H9 (cell line): ENCODE results near the gene RAB30. TPM values are rescaled to one million over a fixed set of nuclear protein-coding genes. Genes with fewer than 3 reads are reported as not detected.

ENCODE experiments used
- DNase-seq: peaks from one replicate; pipeline ENCODE4 v3.0.0-alpha.2; 2017
- H2AFZ ChIP-seq: one replicate; pipeline ENCODE4 v1.6.1; 2013; ENCODE audit warnings: mild to moderate bottlenecking, low read length, control low read depth, moderate library complexity
- H2AK5ac ChIP-seq: 2 replicates; pipeline ENCODE4 v1.6.1; 2013; ENCODE audit warnings: low read length, control low read depth, mixed read lengths; ENCODE audit not compliant: insufficient read length
- H2BK120ac ChIP-seq: one replicate; pipeline ENCODE4 v1.6.1; 2013; ENCODE audit warnings: low read depth, mild to moderate bottlenecking, low read length, control low read depth, inconsistent platforms; ENCODE audit not compliant: poor library complexity, severe bottlenecking
- H2BK12ac ChIP-seq: 2 replicates; pipeline ENCODE4 v1.6.1; 2013; ENCODE audit warnings: low read length, control low read depth, mixed read lengths, low read depth; ENCODE audit not compliant: insufficient read length
- H2BK15ac ChIP-seq: 2 replicates; pipeline ENCODE4 v1.6.1; 2013; ENCODE audit warnings: low read depth, low read length, control low read depth
- H2BK20ac ChIP-seq: one replicate; pipeline ENCODE4 v1.6.1; 2013; ENCODE audit warnings: low read depth, mild to moderate bottlenecking, low read length, control low read depth, inconsistent platforms; ENCODE audit not compliant: poor library complexity, severe bottlenecking
- H2BK5ac ChIP-seq: 2 replicates; pipeline ENCODE4 v1.6.1; 2013; ENCODE audit warnings: low read length, control low read depth, mixed read lengths; ENCODE audit not compliant: insufficient read length
- H3K14ac ChIP-seq: 2 replicates; pipeline ENCODE4 v1.6.1; 2013; ENCODE audit warnings: low read length, control low read depth; ENCODE audit not compliant: insufficient read depth
- H3K18ac ChIP-seq: 2 replicates; pipeline ENCODE4 v1.6.1; 2013; ENCODE audit warnings: low read depth, mild to moderate bottlenecking, mixed read lengths, low read length, control low read depth; ENCODE audit not compliant: insufficient read length
- H3K23ac ChIP-seq: 2 replicates; pipeline ENCODE4 v1.6.1; 2013; ENCODE audit warnings: low read length, control low read depth, mixed read lengths, low read depth; ENCODE audit not compliant: insufficient read length
- H3K23me2 ChIP-seq: 2 replicates; pipeline ENCODE4 v1.6.1; 2013; ENCODE audit warnings: low read depth, mild to moderate bottlenecking, mixed read lengths, low read length, control low read depth; ENCODE audit not compliant: insufficient read length, poor library complexity, severe bottlenecking
- H3K27ac ChIP-seq: 2 replicates; pipeline ENCODE4 v1.5.1; 2013; ENCODE audit warnings: low read length, control low read depth, mixed read lengths, low read depth; ENCODE audit not compliant: insufficient read length
- H3K27me3 ChIP-seq: 2 replicates; pipeline ENCODE4 v1.6.1; 2013; ENCODE audit warnings: low read length, control low read depth, inconsistent platforms; ENCODE audit not compliant: insufficient read depth
- H3K4ac ChIP-seq: 2 replicates; pipeline ENCODE4 v1.6.1; 2013; ENCODE audit warnings: low read depth, mild to moderate bottlenecking, control low read depth, inconsistent platforms, low read length, moderate library complexity
- H3K4me1 ChIP-seq: 2 replicates; pipeline ENCODE4 v1.6.1; 2013; ENCODE audit warnings: low read length, control low read depth, inconsistent platforms; ENCODE audit not compliant: insufficient read depth
- H3K4me2 ChIP-seq: 2 replicates; pipeline ENCODE4 v1.6.1; 2013; ENCODE audit warnings: low read length, control low read depth, mixed read lengths; ENCODE audit not compliant: insufficient read length, insufficient read depth
- H3K56ac ChIP-seq: 2 replicates; pipeline ENCODE4 v1.6.1; 2013; ENCODE audit warnings: low read depth, mild to moderate bottlenecking, mixed read lengths, low read length, control low read depth; ENCODE audit not compliant: insufficient read length
- H3K79me1 ChIP-seq: 2 replicates; pipeline ENCODE4 v1.6.1; 2013; ENCODE audit warnings: low read depth, mild to moderate bottlenecking, moderate library complexity, low read length, control low read depth, inconsistent platforms; ENCODE audit not compliant: insufficient read depth, poor library complexity, severe bottlenecking
- H3K79me2 ChIP-seq: 2 replicates; pipeline ENCODE4 v1.6.1; 2013; ENCODE audit warnings: low read length, control low read depth, inconsistent platforms; ENCODE audit not compliant: insufficient read depth
- H3K9ac ChIP-seq: 2 replicates; pipeline ENCODE4 v1.6.1; 2013; ENCODE audit warnings: low read length, control low read depth, mixed read lengths; ENCODE audit not compliant: insufficient read length; ENCODE audit errors: extremely low read depth
- H3K9me3 ChIP-seq: one replicate; pipeline ENCODE4 v1.6.1; 2013; ENCODE audit warnings: low read depth, low read length, inconsistent platforms; ENCODE audit not compliant: control insufficient read depth
- H3T11ph ChIP-seq: one replicate; pipeline ENCODE4 v1.6.1; 2013; ENCODE audit warnings: mild to moderate bottlenecking, low read length, control low read depth, inconsistent platforms
- H4K20me1 ChIP-seq: one replicate; pipeline ENCODE4 v1.6.1; 2013; ENCODE audit not compliant: control insufficient read depth, insufficient read length, insufficient read depth
- H4K5ac ChIP-seq: 2 replicates; pipeline ENCODE4 v1.6.1; 2013; ENCODE audit warnings: low read depth, mild to moderate bottlenecking, mixed read lengths, low read length, control low read depth; ENCODE audit not compliant: insufficient read length
- H4K8ac ChIP-seq: replicated peaks from 2 replicates; pipeline ENCODE4 v1.6.1; 2013; ENCODE audit warnings: low read length, control low read depth, mixed read lengths, low read depth; ENCODE audit not compliant: insufficient read length
- H4K91ac ChIP-seq: 2 replicates; pipeline ENCODE4 v1.6.1; 2013; ENCODE audit warnings: low read depth, mild to moderate bottlenecking, moderate library complexity, mixed read lengths, low read length, control low read depth; ENCODE audit not compliant: insufficient read length
- H3K27ac Mint-ChIP-seq, 3 experiments: 2 replicates in 2 of 3; 3 replicates in 1 of 3; pipeline ENCODE4 v1.8.0; 2020 to 2021; ENCODE audit warnings: mixed read lengths in 3 of 3, mild to moderate bottlenecking in 1 of 3, moderate library complexity in 1 of 3
- H3K27me3 Mint-ChIP-seq: 2 replicates; pipeline ENCODE4 v1.8.0; 2021; ENCODE audit warnings: low read depth, mild to moderate bottlenecking, moderate library complexity, mixed read lengths
- H3K36me3 Mint-ChIP-seq, 3 experiments: 2 replicates in 2 of 3; 3 replicates in 1 of 3; pipeline ENCODE4 v1.8.0; 2020 to 2021; ENCODE audit warnings: low read depth in 3 of 3, mixed read lengths in 3 of 3; ENCODE audit not compliant: insufficient read depth in 1 of 3
- H3K4me1 Mint-ChIP-seq, 2 experiments: 2 replicates each; pipeline ENCODE4 v1.8.0; 2020; ENCODE audit warnings: mixed read lengths in 2 of 2
- H3K4me3 Mint-ChIP-seq, 2 experiments: 2 replicates in 1 of 2; 3 replicates in 1 of 2; pipeline ENCODE4 v1.8.0; 2020 to 2021; ENCODE audit warnings: mild to moderate bottlenecking in 2 of 2, mixed read lengths in 2 of 2, moderate library complexity in 1 of 2
- H3K9me3 Mint-ChIP-seq, 2 experiments: 2 replicates in 1 of 2; 3 replicates in 1 of 2; pipeline ENCODE4 v1.8.0; 2020; ENCODE audit warnings: mild to moderate bottlenecking in 2 of 2, mixed read lengths in 2 of 2, moderate library complexity in 1 of 2
- WGBS: extraction: QIAGEN DNeasy Blood & Tissue Kit; methylation state at CpG from one replicate; pipeline ENCODE4 v1.1.7; 2013; ENCODE audit warnings: missing lambda C conversion rate, low lambda C conversion rate, mixed read lengths; ENCODE audit not compliant: insufficient read length; ENCODE audit errors: extremely low coverage; 5-methylcytosine and 5-hydroxymethylcytosine counted together
- total RNA-seq: library from RNA; stranded (reverse); gene quantifications from 2 replicates; pipeline ENCODE4 v1.2.1, GENCODE V29; 2021
- TF ChIP-seq, protein P1 (sequence below): fragments of 200-600 bp; sonication (generic); conservative IDR thresholded peaks from 3 replicates; pipeline ENCODE4 v1.8.0; 2021; ENCODE audit warnings: antibody characterized with exemption, mild to moderate bottlenecking

The RAB30 gene
- total RNA-seq, 1 experiment from 2014 or later = 4.8 TPM

DNA sequence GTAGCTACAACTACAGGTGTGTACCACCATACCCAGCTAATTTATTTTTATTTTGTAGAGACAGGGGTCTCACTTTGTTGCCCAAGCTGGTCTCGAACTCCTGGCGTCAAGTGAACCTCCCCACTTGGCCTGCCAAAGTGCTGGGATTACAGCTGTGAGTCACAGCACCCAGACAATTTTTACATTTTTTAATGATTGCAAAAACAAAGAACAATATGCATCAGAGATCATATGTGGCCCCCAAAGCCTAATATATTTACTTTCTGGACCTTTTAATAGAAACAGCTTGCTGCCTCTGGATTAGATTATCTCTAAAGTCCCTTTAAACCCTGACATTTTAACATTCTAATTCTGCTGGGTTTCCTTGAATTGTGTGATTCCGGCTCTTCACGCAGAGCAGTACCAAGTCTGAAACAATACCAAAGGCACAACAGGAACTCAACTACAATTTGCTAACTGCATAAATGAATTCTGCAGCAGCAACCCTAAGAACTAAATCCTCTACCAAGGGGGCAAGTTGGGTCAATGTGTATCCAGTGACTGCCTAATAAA is 25.0 kb downstream of the RAB30 start:
- no peak overlapping the region for H4K8ac ChIP-seq
- no peak overlapping the region for H3K4me2 ChIP-seq
- no peak overlapping the region for H3K9ac ChIP-seq
- H3K14ac ChIP-seq = no peak overlapping the region
- H3K79me1 ChIP-seq = no peaks in the 10 kb centered on the region
- no peaks in the 10 kb centered on the region for H3K27me3 ChIP-seq
- peaks cover 7% of the 10 kb centered on the region for H3K4me1 ChIP-seq
- no peak overlapping the region for H3K4me3 Mint-ChIP-seq
- no peaks in the 10 kb centered on the region; the same call in 1 of the 2 replicates for H3K79me2 ChIP-seq
- H3K23ac ChIP-seq = no peak overlapping the region
- DNase-seq = no peak
- H2BK12ac ChIP-seq = no peak overlapping the region
- no peak overlapping the region for H3K27ac Mint-ChIP-seq
- H2BK20ac ChIP-seq = no peak overlapping the region
- no peak overlapping the region for H4K91ac ChIP-seq
- no peak overlapping the region for H2AFZ ChIP-seq
- H2BK120ac ChIP-seq = no peak overlapping the region
- no peak overlapping the region for H3K56ac ChIP-seq
- H3K36me3 Mint-ChIP-seq = no peaks in the 10 kb centered on the region
- no peak overlapping the region for H3T11ph ChIP-seq
- no peaks in the 10 kb centered on the region for H3K23me2 ChIP-seq
- H3K27me3 Mint-ChIP-seq = no peaks in the 10 kb centered on the region
- no peak overlapping the region for H3K4ac ChIP-seq
- H2BK15ac ChIP-seq = no peak overlapping the region
- H3K4me1 Mint-ChIP-seq = peaks cover 15 to 20% of the 10 kb centered on the region in 2 experiments
- H2BK5ac ChIP-seq = no peak overlapping the region
- no peaks in the 10 kb centered on the region for H4K20me1 ChIP-seq
- H3K9me3 Mint-ChIP-seq = no peaks in the 10 kb centered on the region
- TF ChIP-seq, protein P1, sequence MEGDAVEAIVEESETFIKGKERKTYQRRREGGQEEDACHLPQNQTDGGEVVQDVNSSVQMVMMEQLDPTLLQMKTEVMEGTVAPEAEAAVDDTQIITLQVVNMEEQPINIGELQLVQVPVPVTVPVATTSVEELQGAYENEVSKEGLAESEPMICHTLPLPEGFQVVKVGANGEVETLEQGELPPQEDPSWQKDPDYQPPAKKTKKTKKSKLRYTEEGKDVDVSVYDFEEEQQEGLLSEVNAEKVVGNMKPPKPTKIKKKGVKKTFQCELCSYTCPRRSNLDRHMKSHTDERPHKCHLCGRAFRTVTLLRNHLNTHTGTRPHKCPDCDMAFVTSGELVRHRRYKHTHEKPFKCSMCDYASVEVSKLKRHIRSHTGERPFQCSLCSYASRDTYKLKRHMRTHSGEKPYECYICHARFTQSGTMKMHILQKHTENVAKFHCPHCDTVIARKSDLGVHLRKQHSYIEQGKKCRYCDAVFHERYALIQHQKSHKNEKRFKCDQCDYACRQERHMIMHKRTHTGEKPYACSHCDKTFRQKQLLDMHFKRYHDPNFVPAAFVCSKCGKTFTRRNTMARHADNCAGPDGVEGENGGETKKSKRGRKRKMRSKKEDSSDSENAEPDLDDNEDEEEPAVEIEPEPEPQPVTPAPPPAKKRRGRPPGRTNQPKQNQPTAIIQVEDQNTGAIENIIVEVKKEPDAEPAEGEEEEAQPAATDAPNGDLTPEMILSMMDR = no peak
- no CpG with 5 or more reads among the region's 4 CpGs for WGBS
- no peak overlapping the region for H4K5ac ChIP-seq
- H3K18ac ChIP-seq = no peak overlapping the region
- no peaks in the 10 kb centered on the region for H3K9me3 ChIP-seq
- no peak overlapping the region for H2AK5ac ChIP-seq
- no peak overlapping the region for H3K27ac ChIP-seq
